Chondrocyte (in vitro differentiated cells): ENCODE results near the gene POLR2E. TPM values are rescaled to one million over a fixed set of nuclear protein-coding genes. Genes with fewer than 3 reads are reported as not detected.

ENCODE experiments used
- DNase-seq: peaks from one replicate; pipeline ENCODE4 v3.0.0; 2021; ENCODE audit warnings: mixed read lengths, low spot score
- H3K27ac Mint-ChIP-seq: one replicate; pipeline ENCODE4 v1.8.0; 2021; ENCODE audit warnings: mild to moderate bottlenecking, moderate library complexity, mixed read lengths; ENCODE audit not compliant: unreplicated experiment
- H3K27me3 Mint-ChIP-seq: 2 replicates; pipeline ENCODE4 v1.8.0; 2021; ENCODE audit warnings: low read depth, mixed read lengths
- H3K36me3 Mint-ChIP-seq: 2 replicates; pipeline ENCODE4 v1.8.0; 2021; ENCODE audit warnings: low read depth, mixed read lengths
- H3K4me1 Mint-ChIP-seq: 2 replicates; pipeline ENCODE4 v1.8.0; 2021; ENCODE audit warnings: low read depth, mild to moderate bottlenecking, mixed read lengths
- H3K4me3 Mint-ChIP-seq: one replicate; pipeline ENCODE4 v1.8.0; 2021; ENCODE audit warnings: mild to moderate bottlenecking, moderate library complexity, mixed read lengths; ENCODE audit not compliant: unreplicated experiment
- H3K9me3 Mint-ChIP-seq: 2 replicates; pipeline ENCODE4 v1.8.0; 2021; ENCODE audit warnings: low read depth, mixed read lengths
- total RNA-seq: library from RNA; stranded (reverse); gene quantifications from 3 replicates; pipeline ENCODE4 v1.2.1, GENCODE V29; 2021
- TF ChIP-seq, protein P1 (sequence below): fragments of 200-600 bp; sonication (generic); IDR thresholded peaks from 2 replicates; pipeline ENCODE4 v1.5.0; 2021; ENCODE audit warnings: antibody characterized with exemption, mild to moderate bottlenecking, moderate library complexity

Gene POLR2E
- total RNA-seq, 1 donor from 2014 or later, result 119 TPM

DNA sequence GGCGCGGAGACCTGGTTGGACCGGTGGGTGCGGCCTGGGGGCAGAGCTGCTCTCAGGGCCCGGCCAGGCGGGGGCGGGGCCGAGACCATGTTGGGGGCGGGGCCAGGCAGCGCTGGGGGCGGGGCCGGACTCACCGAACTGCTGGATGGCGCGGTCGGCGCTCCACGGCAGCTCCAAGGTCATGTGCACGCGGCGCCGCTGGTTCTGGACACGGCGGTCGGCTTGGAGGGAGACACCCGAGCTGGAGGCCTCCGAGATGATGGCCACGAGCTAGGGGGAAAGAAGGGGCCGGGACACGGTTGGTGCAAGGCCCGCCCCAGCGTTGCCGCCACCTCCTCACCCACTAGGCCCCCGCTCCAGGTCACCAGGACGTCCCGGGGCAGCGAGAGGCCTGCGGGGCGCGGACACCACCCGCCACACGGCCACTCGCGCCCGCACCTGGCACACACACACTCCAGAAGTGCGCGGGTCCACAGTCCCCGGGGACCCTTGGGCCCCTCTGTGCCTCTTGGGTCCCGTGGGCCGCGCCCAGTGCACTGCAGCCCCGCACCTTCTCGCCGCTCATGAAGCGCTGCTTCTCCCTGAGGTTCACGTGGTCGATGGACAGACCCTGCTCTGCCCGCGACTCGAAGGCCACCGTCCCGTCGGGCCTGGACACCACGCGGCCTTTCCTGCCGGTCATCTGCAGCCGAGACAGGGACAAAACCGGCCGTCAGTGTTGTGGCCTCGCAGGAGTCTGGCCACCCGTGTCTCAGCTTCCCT lies 17.3 kb upstream of the POLR2E start:
- Mint-ChIP-seq H3K36me3 (no peaks in the 10 kb centered on the region), H3K4me1 (peaks cover 6% of the 10 kb centered on the region), H3K27me3 (no peaks in the 10 kb centered on the region), H3K9me3 (no peaks in the 10 kb centered on the region), H3K27ac (no peak overlapping the region), H3K4me3 (no peak overlapping the region)
- DNase-seq, result no peak
- TF ChIP-seq, protein P1, sequence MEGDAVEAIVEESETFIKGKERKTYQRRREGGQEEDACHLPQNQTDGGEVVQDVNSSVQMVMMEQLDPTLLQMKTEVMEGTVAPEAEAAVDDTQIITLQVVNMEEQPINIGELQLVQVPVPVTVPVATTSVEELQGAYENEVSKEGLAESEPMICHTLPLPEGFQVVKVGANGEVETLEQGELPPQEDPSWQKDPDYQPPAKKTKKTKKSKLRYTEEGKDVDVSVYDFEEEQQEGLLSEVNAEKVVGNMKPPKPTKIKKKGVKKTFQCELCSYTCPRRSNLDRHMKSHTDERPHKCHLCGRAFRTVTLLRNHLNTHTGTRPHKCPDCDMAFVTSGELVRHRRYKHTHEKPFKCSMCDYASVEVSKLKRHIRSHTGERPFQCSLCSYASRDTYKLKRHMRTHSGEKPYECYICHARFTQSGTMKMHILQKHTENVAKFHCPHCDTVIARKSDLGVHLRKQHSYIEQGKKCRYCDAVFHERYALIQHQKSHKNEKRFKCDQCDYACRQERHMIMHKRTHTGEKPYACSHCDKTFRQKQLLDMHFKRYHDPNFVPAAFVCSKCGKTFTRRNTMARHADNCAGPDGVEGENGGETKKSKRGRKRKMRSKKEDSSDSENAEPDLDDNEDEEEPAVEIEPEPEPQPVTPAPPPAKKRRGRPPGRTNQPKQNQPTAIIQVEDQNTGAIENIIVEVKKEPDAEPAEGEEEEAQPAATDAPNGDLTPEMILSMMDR, result no peak

DNA sequence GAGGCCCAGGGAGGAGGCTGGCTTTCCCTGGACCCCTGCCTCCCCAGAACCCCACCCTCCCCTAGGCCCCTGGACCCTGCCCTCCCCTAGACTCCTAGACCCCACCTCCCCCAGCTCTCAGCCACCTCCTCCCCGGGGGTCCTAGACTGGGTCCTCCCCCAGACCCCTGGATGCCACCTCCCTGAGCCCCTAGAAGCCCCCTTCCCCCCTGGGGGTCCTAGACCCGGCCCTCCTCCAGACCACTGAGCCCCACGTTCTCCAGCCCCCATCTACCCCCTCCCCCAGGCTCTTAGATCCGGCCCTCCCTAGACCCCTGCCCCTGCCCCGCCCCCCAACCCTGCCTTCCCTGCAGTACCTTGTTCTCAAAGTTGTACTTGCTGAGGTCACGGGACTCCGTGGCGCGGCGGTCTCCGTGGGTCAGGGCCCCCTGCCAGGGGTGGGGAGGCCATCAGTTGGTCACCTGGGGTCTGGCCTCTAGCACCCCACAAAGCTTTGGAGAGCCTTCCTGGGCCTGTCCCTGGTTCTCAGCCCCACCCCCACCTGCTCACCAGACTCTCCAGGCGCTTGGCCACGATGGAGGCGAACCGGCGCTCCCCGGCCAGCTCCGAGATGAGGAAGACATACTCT lies 16.6 kb upstream of the POLR2E start:
- TF ChIP-seq, protein P1, result no peak
- no peak for DNase-seq
- Mint-ChIP-seq H3K27ac (no peak overlapping the region), H3K9me3 (no peaks in the 10 kb centered on the region), H3K4me1 (peaks cover 10% of the 10 kb centered on the region), H3K36me3 (peaks cover 1% of the 10 kb centered on the region), H3K27me3 (no peaks in the 10 kb centered on the region), H3K4me3 (no peak overlapping the region)

DNA sequence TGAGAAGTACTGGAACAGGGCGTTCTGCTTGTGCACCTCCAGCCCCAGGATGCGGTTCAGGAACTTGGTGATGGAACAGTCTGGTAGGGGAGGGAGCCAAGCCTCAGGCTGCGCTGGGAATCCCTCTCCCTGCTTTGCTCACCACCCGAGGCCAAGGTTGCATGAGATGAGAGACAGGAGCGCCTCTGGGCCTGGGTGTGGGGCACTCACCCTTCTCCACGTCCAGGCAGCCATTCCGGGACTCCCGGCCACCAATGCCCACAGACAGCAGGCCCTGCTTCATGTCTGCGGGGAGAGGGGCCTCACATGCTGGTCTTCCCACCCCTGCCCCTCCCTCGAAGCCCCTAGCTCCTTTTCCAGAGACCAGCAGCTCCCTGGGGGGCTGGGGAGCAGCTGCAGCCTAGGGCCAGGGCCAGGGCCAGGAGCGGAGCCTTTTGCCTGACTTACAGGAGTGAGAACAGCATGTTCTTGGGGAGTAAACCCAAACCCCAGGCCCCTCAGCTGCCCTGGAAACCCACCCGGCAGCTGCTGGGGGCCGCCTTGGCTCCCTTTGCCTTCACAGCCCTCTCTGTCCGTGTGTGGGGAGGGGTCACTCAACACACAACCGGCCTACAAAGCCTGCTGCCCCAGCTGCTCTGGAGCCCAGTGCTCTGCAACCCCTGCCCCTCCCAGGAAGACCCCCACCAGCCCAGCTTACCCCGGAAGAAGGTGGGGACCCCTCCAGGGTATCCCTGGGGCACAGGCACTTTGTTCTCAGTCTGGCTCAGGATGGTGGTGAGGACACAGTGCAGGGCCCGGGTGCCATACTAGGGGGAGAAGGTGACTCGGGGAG lies 15.8 kb upstream of the POLR2E start:
- H3K36me3 Mint-ChIP-seq, result peaks cover 1% of the 10 kb centered on the region
- no peaks in the 10 kb centered on the region for H3K27me3 Mint-ChIP-seq
- H3K4me3 Mint-ChIP-seq, result no peak overlapping the region
- TF ChIP-seq, protein P1, result no peak
- H3K9me3 Mint-ChIP-seq, result no peaks in the 10 kb centered on the region
- peak overlapping the region; percentile 27 for H3K27ac Mint-ChIP-seq
- peaks cover 13% of the 10 kb centered on the region for H3K4me1 Mint-ChIP-seq
- DNase-seq, result no peak

DNA sequence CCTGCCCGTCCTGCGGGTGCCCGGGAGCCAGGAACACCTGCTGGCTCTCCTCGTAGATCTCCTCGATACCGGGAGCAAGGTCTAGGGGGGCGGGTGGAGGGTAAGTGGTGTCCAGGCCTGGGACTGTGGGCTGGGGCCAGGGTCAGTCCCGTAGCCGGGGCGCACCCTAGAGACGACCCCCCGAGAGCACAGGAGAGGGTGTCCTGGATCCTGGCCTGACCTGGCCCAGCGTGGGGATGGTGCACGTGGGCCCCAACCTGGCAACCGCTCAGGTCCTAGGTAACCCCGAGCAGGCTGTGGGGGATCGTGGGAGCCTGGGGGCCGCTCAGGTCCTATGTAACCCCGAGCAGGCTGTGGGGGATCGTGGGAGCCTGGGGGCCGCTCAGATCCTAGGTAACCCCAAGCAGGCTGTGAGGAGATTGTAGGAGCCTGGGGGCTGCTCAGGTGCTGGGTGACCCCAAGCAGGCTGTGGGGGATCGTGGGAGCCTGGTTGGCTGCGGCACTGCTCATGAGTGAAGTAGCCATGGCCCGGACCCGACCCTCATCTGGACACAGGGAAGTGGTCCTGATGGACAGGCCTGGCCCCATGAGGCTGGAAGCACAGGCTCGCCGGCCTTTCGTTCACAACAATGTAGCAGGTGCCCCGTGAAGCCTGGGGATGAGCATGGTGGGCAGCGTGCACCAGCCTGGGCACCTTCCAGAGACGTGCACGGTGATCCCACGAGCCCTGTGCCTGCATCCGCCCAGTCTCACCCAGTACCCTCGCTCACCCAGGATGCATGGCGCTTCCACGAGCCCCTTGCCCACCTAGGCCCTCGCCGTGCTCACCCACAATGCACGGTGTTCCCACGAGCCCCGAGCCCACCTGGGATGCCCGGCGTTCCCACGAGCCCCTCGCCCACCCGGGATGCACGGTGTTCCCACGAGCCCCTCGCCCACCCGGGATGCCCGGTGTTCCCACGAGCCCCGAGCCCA lies 14.8 kb upstream of the POLR2E start:
- Mint-ChIP-seq H3K9me3 (no peaks in the 10 kb centered on the region), H3K27me3 (no peaks in the 10 kb centered on the region), H3K36me3 (peaks cover 1% of the 10 kb centered on the region), H3K27ac (no peak overlapping the region), H3K4me3 (no peak overlapping the region), H3K4me1 (peaks cover 23% of the 10 kb centered on the region)
- no peak for DNase-seq
- TF ChIP-seq, protein P1, result no peak
